ENCODE results near the gene GPR78.

The GPR78 gene

GRCh38 chr4:8608714-8609391 is 28.7 kb downstream of the GPR78 start:
- Mint-ChIP-seq H3K27ac (no peak overlapping the region), H3K9me3 (no peaks in the 10 kb centered on the region), H3K4me3 (no peak overlapping the region), H3K4me1 (no peaks in the 10 kb centered on the region), H3K36me3 (no peaks in the 10 kb centered on the region), H3K27me3 (peaks cover 5% of the 10 kb centered on the region)

DNA sequence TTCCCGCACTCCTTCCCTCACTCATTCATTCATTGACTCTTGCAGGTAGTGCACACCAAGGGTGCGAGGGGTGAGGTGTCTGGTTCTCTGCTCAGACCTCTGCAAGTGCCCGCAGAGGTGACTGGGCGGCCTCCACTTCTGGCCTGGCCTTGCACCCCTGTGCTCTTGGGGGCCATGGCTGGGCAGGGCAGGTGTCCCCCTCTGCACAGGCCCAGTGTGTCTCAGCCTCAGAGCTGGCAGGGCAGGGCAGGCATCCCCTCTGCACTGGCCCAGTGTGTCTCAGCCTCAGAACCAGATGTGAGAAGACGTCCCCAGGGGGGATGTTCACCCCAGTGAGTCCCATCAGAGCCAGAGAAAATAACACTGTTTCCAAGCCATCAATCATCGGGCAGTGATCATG is 29.2 kb downstream of the GPR78 start:
- Mint-ChIP-seq H3K27ac (no peak overlapping the region), H3K4me1 (no peaks in the 10 kb centered on the region), H3K4me3 (no peak overlapping the region), H3K36me3 (no peaks in the 10 kb centered on the region), H3K9me3 (no peaks in the 10 kb centered on the region), H3K27me3 (peaks cover 5% of the 10 kb centered on the region)

DNA sequence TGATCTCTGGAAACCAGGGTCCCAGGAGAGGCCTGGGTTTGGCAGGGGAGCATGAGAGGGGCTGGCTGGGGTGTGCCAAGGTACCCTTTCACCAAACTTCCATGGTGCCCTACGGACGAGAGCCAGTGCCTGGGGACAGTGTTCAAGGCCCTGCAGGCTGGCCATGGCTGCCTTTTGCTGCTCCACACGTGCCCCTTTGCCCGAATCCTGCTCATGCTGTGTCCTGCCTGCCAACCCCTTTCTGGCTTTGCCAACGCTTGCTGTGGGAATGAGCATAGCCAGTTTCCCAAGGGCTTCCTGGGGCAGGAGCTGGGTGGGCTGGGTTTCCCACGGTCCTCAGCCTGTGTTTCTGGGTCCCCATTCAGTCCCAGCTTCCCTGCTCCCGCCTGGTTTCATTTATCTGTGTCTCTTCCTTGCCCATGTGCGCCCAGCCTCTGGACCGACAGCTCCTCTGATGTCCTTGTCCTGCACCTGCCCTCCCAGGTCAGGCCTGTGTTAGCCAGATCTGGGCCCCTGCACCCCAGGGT is 29.7 kb downstream of the GPR78 start:
- H3K36me3 Mint-ChIP-seq: no peaks in the 10 kb centered on the region
- H3K4me1 Mint-ChIP-seq: no peaks in the 10 kb centered on the region
- H3K4me3 Mint-ChIP-seq: no peak overlapping the region
- H3K27me3 Mint-ChIP-seq: peaks cover 5% of the 10 kb centered on the region
- H3K27ac Mint-ChIP-seq: no peak overlapping the region
- no peaks in the 10 kb centered on the region for H3K9me3 Mint-ChIP-seq

DNA sequence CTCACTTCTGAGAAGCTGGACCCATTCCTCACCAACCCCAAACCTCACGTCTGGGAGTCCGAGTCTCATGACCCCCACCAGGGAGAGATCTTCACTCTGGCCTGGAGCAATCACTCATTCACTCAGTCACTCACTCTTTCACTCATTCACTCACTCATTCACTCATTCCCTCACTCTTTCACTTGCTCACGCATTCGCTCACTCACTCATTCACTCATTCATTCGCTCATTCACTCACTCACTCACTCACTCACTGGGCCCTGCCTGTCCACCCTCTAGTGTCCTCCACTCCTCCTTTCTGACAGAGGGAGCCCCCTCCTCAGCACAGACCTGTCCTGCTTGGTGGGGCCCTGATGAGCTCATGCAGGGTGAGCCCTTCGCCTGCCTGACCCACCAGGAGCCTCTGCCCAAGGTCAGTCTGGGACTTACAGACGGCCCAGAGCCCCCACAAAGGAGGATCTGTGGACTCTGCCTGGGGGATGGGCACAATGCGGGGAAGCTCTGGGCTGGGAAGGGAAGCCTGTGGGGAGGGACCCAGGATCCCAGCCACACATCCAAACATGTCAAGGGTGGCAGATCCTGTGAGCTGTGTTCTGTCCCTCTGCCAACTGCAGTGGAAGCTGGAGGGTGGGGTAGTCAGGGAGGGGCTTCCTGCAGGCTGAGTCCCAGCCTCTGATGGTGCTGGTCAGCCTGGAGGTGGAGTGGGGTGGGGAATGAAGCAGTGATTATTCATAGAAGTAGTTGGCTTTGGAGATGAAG is 30.8 kb downstream of the GPR78 start:
- no peaks in the 10 kb centered on the region for H3K9me3 Mint-ChIP-seq

GRCh38 chr4:8612646-8613045 is 32.5 kb downstream of the GPR78 start:
- Mint-ChIP-seq H3K9me3 (no peaks in the 10 kb centered on the region), H3K36me3 (no peaks in the 10 kb centered on the region), H3K27me3 (peaks cover 5% of the 10 kb centered on the region), H3K27ac (no peak overlapping the region), H3K4me1 (no peaks in the 10 kb centered on the region), H3K4me3 (no peak overlapping the region)

More for the DNA sequence above, 30.8 kb downstream of the GPR78 start:
- Mint-ChIP-seq H3K27ac (no peak overlapping the region), H3K4me3 (no peak overlapping the region), H3K27me3 (peaks cover 5% of the 10 kb centered on the region), H3K4me1 (no peaks in the 10 kb centered on the region), H3K36me3 (no peaks in the 10 kb centered on the region)

DNA sequence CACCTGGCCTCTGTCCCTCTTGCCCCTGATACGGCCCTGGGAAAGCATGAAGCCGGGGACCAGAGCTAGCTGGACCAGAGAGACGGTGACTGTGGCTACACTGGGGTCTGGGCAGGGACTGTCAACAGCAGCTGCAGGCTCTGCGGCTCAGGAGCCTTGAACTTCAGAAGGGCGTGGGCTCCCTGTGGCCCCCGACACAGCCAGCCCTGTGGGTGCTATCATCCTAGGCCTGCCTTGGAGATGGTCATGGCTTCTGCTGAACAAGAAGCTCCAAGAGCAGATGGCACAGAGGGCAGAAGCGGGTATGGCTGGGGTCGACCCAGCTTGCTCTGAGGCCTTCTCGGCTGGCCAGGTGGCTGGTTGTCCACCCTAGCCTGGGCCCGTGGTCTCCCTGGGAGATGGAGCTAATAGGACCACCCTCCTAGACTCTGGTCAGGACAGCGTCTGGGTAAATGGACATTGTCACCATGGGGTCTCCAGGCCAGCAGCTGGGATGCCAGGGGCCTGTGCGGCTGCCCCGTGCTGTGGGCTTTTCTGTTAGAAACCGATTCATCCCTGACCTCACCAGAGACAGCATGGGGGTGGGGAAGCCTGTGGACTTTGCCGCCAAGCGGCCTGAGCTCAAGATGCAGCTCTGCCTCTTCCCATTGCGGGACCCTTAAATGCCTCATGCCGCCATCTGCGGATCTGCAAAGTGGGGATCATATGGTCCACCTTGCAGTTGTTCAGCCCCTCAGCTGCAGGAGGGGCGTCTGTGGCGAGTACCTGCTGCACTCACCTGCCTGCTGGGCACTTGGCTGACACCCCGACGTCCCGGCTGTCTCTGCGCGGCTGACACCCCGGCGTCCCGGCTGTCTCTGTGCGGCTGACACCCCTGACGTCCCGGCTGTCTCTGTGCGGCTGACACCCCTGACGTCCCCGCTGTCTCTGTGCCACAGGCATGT is 33.5 kb downstream of the GPR78 start:
- H3K36me3 Mint-ChIP-seq: no peaks in the 10 kb centered on the region
- no peak overlapping the region for H3K4me3 Mint-ChIP-seq

DNA sequence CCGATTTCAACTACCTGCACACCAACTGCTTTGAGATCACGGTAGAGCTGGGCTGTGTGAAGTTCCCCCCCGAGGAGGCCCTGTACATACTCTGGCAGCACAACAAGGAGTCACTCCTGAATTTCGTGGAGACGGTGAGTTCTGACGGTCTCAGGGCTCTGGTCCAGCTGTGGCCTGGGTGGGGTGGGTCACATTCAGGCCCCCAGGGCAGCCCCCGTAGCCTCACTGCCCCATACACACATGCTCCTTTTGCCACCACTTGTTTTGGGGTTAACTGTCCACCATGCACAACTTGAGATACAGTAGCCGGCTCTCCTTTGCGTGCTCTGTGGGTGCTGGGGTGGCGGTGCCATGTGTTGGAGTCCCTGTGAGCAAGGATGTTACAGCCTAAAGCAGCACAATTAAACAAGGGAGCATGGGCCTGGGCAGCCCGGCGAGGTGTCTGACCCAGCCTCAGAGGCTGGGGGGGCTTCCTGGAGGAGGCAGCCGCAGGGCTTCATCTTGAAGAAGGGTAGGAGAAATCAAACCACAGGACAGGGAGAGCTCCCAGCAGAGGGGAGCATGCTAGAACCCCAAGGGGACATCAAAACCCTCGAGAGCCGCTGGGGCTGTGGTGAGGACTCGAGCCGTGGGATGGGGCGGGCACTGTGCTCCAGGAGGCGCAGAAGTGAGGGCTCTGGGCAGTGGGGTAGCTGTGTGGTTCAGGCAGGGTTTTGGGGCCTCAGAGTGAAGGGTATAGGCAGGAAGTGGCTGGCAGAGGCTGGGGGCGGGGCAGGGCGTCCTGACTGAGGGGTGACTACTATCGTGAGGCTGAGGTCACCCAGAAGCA is 34.4 kb downstream of the GPR78 start:
- peaks cover 3% of the 10 kb centered on the region for H3K27me3 Mint-ChIP-seq
- no peak overlapping the region for H3K27ac Mint-ChIP-seq

More for the DNA sequence above, 33.5 kb downstream of the GPR78 start:
- H3K4me1 Mint-ChIP-seq: no peaks in the 10 kb centered on the region
- no peaks in the 10 kb centered on the region for H3K9me3 Mint-ChIP-seq
- H3K27me3 Mint-ChIP-seq: peaks cover 5% of the 10 kb centered on the region
- H3K27ac Mint-ChIP-seq: no peak overlapping the region

GRCh38 chr4:8615366-8615765 is 35.2 kb downstream of the GPR78 start:
- H3K27me3 Mint-ChIP-seq: peaks cover 2% of the 10 kb centered on the region
- no peaks in the 10 kb centered on the region for H3K36me3 Mint-ChIP-seq
- H3K9me3 Mint-ChIP-seq: no peaks in the 10 kb centered on the region
- no peaks in the 10 kb centered on the region for H3K4me1 Mint-ChIP-seq
- no peak overlapping the region for H3K4me3 Mint-ChIP-seq
- H3K27ac Mint-ChIP-seq: no peak overlapping the region

More for the DNA sequence above, 34.4 kb downstream of the GPR78 start:
- H3K36me3 Mint-ChIP-seq: no peaks in the 10 kb centered on the region
- H3K9me3 Mint-ChIP-seq: no peaks in the 10 kb centered on the region
- no peak overlapping the region for H3K4me3 Mint-ChIP-seq
- H3K4me1 Mint-ChIP-seq: no peaks in the 10 kb centered on the region

GRCh38 chr4:8615921-8616787 is 36.0 kb downstream of the GPR78 start:
- no peak overlapping the region for H3K4me3 Mint-ChIP-seq
- no peaks in the 10 kb centered on the region for H3K9me3 Mint-ChIP-seq

DNA sequence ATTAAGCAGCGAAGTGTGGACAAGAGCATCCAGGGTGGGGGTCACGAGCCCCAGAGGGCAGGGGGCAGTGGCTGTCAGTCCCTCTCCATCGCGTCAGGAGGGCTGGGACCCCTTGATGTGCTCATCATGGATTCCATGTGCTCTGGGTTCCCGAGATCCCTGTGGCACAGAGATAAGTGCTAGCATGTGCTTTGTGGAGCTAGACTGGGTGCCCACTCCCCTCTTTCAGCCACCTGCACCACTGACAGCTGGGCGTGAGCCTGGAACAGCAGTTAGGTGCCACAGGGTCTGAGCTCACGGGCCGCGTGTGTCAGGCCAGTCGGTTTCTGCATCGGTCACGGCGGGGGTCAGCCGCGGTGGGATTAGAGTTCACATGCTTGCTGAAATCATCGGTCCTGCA is 36.6 kb downstream of the GPR78 start:
- H3K4me1 Mint-ChIP-seq: no peaks in the 10 kb centered on the region
- no peak overlapping the region for H3K4me3 Mint-ChIP-seq
- peaks cover under 1% of the 10 kb centered on the region for H3K27me3 Mint-ChIP-seq
- H3K27ac Mint-ChIP-seq: no peak overlapping the region
- H3K9me3 Mint-ChIP-seq: no peaks in the 10 kb centered on the region
- no peaks in the 10 kb centered on the region for H3K36me3 Mint-ChIP-seq

More at GRCh38 chr4:8615921-8616787, 36.0 kb downstream of the GPR78 start:
- no peaks in the 10 kb centered on the region for H3K36me3 Mint-ChIP-seq
- H3K27me3 Mint-ChIP-seq: peaks cover 2% of the 10 kb centered on the region
- H3K27ac Mint-ChIP-seq: no peak overlapping the region
- no peaks in the 10 kb centered on the region for H3K4me1 Mint-ChIP-seq

DNA sequence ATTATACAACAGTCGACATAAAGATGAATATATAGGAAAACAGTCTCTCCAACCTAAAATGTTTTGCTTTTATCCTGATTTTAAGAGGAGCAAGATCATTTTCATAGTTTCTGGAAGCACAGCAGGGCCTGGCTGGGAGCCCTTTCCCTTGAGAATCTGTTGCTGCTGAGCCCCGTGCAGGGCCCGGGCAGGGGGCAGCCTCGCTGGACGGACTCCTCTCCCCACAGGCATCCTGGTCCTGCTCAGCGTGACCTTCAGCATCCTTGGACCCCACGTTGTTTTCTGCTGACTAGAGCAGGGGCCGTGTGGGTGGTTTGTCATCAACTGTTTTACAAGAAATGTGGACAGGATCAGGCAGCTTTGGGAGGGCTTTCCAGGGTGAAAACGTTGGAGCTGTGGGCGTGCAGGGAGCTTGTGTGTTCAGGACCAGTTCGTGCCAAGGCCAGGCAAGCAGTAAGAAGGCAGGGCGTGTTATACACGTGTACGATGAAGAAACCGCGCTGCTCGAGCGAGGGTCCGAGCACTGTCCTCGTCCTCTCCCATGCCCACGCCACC is 37.4 kb downstream of the GPR78 start:
- Mint-ChIP-seq H3K27me3 (no peaks in the 10 kb centered on the region), H3K4me1 (no peaks in the 10 kb centered on the region), H3K27ac (no peak overlapping the region), H3K9me3 (no peaks in the 10 kb centered on the region), H3K4me3 (no peak overlapping the region), H3K36me3 (no peaks in the 10 kb centered on the region)

GRCh38 chr4:8618421-8618820 is 38.2 kb downstream of the GPR78 start:
- Mint-ChIP-seq H3K9me3 (no peaks in the 10 kb centered on the region), H3K27me3 (no peaks in the 10 kb centered on the region), H3K27ac (no peak overlapping the region), H3K4me3 (no peak overlapping the region), H3K36me3 (no peaks in the 10 kb centered on the region), H3K4me1 (no peaks in the 10 kb centered on the region)

GRCh38 chr4:8618961-8619720 is 38.9 kb downstream of the GPR78 start:
- Mint-ChIP-seq H3K36me3 (no peaks in the 10 kb centered on the region), H3K4me3 (no peak overlapping the region), H3K4me1 (no peaks in the 10 kb centered on the region), H3K27me3 (no peaks in the 10 kb centered on the region), H3K27ac (no peak overlapping the region), H3K9me3 (no peaks in the 10 kb centered on the region)

All from activated naive CD4-positive, alpha-beta T cell treated with anti-CD3 and anti-CD28 coated beads, Interleukin-2, amount 50 U/mL, for 24 hours (primary cell).